ENCODE results near the gene NCS1. TPM values are rescaled to one million over a fixed set of nuclear protein-coding genes. Genes with fewer than 3 reads are reported as not detected.

The NCS1 gene
- total RNA-seq = 0.27 TPM

DNA sequence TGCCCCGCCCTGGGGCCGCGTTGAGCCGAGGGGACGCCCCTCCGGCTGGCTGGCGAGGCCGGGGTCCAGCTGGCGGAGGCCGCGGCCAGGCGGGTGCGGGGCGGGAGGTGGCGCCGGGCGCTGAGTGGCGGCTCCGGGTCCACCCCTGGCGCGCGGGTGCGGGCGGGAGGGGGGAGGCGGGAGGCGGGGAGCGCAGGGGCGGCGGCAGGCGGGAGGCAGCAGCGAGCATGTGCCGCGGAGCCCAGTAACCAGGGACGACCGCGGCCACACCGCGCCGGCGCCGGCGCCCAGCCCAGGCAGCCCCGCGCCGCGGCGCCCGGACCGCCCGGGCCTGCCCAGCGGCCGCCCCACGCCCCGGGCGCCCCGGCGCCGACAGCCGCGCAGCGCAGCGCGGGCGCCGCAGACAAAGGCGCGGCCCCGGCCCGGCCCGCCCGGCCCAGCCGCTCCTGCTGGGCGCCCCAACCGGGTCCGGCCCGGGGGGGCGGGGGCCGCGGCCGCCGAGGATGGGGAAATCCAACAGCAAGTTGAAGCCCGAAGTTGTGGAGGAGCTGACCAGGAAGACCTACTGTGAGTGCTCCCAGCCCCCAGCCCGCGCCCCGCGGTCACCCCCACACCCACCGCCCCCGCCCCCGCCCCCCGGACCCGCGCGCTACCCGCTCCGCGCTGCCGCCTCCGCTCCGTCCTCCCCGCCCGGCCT lies at the start of gene NCS1:
Gene NCS1, plus strand, starts transcription at position 244 of the 697 bp plus-strand sequence. Its CDS starts 260 bp downstream, at position 504.
- DNase-seq (ENCODE audit: low read depth in 2 of 3, low spot score in 2 of 3) = peak in 2 of 3 donors; percentile 37 to 48

DNA sequence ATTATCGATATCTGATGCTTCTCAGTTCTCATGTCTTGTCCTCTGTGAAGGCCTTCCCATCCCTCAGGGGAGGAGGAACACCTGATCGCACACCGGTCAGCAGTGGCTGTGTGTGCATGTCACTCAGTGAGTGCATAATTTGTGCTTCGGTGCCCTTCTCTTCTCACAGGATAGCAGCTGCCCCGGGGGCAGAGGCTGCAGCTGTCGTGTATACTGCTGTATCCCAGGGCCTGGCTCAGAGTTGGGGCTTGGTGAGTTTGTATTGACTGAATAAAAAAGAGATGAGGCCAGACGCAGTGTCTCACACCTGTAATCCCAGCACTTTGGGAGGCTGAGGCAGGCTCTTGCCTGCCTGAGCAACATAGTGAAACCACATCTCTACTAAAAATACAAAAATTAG lies 49.7 kb upstream of the NCS1 start:
- DNase-seq (ENCODE audit: low read depth in 2 of 3, low spot score in 2 of 3) = no peak

DNA sequence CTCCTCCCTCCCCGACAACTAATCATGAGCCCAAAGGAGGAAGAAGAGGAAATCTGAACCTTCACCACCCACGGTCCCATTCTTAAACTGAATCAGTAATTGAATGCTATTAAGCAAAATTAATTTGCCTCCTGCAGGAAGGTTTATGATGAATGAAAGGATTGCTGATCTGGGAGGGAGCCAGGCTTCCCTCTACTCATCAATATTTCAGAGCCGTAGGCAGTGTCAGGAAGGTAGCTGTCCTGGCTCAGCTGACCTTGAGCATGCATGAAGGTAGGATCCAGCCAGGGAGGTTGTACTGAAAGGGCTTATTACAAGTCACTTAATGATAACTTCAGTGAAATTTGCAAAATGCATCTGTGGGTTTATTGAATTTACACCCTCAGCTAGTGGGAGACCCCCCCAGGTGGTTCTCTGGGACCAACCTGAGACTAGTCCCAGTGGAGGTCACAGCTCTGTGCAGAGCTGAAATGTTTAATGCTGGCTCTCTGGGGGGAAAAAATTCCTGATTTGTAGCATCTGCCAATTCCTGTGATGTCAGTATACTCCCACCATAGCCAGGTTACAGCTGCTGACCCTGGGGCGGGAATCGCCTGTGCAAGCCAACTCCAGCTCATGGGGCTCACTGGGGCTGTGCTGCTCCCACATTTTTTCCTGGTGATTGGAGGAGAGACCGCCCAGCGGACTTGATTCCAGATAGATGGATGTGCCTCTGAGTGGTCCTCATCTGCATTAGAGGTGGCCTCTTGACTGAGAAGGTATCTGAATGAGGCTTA lies 47.9 kb upstream of the NCS1 start:
- no peak for DNase-seq (ENCODE audit: low read depth in 2 of 3, low spot score in 2 of 3)

DNA sequence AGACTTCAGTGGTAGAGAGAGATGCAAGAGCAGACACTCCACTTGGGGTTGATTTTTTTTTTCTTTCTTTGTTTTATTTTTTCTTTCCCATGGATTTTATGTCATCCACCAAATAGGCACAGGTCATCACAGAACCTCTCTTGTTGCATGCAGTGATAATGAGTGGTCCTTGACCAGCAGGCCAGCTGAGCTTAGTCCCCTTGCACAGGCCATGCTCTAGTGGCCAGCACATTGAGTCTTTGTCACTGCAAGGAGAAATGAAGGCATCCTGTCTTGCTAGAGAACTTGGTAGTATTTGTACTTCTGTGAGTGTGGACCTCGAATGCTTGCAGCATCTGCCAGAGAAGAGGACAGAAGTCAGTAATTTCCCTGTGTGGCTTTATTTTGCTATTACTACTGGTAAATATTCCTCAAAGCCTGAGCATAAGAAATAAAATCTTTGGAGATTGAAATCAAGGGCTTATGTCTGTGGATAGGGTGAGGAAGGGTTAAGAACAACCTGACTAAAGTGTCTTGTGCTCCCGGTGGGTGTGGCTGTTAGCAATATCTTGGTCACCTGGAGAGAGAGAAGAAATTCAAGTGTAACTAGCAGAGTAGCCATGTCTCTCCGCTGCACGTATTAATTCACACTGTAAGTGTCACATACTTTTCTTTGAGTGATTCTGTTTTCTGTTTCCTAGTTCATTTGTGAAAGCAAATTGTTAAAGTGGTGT lies 45.3 kb upstream of the NCS1 start:
- DNase-seq (ENCODE audit: low read depth in 2 of 3, low spot score in 2 of 3) = no peak

DNA sequence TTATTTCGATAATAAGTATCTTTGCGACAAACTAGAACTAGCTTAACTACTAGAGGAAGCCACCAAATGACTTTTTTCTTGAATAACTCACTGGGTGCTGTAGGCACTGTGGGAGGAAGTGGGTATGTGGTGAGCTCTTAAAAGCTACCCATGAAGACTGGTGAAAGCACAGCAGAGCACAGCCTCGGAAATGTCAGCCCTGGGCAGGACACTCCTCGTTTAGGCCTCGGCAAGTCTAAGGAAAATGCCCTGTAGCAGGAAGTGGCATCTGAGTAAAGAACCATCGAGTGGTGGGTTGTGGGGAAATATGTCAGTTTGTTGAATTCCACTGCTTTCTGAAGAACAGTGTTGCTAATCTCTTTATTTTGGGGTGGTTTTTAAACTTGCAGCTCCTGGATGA lies 44.0 kb upstream of the NCS1 start:
- peak; percentile 49 to 76 (median 58) for DNase-seq (ENCODE audit: low read depth in 2 of 3, low spot score in 2 of 3)

DNA sequence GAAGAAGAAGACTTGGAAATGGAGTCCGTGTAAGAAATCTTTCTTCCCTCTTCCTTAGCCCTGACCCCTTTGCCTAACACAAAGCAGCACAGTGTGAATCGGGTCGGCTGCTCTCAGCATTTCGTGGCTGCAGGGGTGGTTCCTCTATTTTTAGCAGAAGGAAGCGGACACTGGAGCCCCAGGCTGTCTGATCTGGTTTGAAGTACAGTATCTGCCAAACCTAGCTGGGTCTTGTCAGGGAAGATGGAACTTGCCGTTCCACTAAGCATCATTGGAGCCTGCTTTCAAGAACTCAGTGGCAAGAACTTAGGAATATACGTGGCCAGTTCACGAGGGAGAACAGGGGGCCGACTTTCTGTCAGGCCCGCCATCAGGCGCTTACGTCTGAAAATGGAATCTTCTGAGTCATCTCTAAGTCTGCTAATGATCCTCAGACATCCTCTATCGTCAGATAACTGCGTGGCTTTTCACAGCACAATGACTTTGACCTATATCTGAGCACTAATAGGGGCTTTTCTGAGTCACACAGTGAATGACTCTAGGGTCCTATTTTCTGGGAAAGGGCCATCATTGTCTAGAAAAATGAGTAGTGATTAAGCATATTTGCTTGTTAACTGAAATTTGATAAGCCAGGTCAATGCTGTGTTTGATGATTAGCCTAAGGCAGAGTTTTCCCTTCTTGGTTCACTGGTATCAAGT lies 43.3 kb upstream of the NCS1 start:
- DNase-seq (ENCODE audit: low read depth in 2 of 3, low spot score in 2 of 3) = peak; percentile 32 to 72 (median 63)

DNA sequence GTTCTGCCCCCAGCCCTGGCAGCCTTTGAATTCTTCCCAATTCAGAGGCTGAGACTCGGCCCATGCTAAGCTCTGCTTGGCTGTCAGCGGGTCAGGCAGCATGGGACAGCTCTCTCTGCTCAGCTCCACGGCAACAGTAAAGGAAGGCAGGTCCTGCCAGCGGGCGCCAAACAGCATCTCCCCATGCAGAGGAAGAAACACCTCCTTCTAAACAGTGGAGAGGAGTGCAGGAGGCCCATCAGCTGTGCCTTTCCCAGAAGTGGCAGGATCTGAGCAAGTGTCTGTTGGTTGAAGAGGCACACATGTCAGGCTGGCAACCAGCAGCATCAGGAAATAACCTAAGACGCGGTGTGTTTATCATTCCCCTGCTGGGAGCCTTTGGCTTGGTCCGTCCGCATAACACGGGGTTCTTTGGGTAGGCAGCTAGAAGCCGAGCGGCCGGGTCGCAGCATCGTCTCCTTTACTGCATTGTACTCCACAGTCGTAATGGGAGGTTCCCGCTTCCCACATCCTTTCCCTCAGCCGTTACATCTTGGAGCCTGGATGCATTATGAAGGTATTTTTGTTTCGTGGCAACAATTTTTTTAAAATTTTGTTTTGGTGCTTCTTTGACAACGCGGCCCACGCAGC lies 42.7 kb upstream of the NCS1 start:
- DNase-seq (ENCODE audit: low read depth in 2 of 3, low spot score in 2 of 3) = no peak

DNA sequence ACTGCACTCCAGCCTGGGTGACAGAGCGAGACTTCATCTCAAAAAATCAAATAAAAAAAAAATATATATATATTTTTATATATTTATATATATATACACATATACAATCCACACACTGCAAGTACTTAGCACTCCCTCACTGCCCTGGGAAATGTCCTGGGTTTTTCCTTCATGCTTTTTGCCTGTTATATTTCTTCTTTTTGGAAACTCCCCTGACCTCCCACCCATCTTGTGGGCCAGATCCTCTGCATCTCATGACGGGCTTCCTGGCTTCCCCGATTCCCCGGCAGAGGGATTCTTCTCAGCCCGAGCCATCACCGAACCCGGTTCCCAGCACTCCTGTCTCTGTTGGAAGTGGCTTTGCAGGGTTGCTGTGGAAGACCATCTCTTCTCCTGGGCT lies 39.5 kb upstream of the NCS1 start:
- no peak for DNase-seq (ENCODE audit: low read depth in 2 of 3, low spot score in 2 of 3)

DNA sequence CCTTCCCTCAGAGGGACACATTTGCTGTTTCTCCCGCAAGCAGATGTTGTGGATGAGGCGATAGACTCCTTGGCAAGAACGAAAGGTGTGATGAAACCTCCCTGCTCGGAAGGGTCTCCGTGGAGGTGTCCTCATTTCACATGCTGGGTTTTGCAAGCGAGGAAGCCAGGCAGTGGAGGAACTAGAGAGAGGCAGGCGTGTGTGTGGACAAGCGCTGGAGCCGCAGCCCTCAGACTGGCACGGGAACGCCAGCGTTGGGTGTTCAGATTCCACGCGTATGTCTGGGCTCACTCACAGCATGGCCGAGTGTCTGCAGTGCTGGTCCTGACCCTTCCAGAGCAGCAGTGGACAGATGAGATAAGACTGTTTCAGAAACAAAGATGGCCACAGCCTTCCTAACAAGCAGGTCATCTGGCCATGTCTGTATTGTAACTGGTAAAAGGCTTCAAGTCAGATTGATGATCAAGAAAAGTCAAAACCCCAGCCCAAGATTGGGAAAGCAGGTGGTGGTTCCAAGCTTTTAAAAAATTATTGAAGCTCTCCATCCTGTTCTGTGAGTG lies 35.0 kb upstream of the NCS1 start:
- DNase-seq (ENCODE audit: low read depth in 2 of 3, low spot score in 2 of 3) = no peak

DNA sequence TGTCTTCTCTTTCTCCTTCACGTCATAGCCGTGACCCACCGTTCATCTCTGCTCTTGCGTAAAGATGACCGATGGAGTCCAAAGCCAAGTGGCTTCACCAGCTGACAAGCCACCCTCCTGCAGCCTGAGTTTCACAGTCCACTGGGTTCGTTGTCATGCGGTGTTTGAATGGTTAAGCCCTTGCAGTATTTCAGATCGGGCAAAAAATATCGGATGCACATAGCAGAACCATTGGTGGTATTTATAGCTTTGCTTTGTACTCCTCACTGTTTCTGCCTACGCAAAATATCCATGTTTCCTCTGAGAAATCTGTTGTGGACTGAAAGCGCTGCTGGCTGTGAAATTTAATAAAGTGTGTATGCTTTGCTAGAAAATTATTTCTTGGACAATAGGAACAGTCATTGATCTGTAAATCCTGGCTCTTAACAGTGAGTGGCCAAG lies 34.5 kb upstream of the NCS1 start:
- DNase-seq (ENCODE audit: low read depth in 2 of 3, low spot score in 2 of 3) = no peak

DNA sequence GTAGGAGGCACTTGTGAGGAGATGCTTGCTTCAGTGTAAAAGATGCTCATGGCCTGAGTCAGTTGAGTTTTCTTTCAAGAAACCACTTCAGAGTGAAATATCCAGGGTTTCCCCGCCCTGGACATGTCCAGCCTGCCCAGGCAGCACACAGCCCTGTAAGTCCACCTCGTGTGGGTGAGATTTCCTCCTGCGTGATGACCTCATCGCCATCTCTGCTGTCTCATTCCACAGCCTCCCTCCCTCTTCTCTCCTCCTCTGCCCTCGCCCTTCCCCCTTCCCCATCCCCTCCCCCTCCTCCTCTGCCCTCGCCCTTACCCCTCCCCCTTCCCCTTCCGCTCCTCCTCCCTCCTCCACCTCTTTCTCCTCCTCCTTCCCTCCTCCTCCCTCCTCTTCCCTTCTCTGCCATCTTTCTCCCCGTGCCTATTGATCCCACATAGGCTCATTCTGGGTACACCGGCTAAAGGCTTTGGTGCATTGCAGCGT lies 34.0 kb upstream of the NCS1 start:
- DNase-seq (ENCODE audit: low read depth in 2 of 3, low spot score in 2 of 3) = no peak

DNA sequence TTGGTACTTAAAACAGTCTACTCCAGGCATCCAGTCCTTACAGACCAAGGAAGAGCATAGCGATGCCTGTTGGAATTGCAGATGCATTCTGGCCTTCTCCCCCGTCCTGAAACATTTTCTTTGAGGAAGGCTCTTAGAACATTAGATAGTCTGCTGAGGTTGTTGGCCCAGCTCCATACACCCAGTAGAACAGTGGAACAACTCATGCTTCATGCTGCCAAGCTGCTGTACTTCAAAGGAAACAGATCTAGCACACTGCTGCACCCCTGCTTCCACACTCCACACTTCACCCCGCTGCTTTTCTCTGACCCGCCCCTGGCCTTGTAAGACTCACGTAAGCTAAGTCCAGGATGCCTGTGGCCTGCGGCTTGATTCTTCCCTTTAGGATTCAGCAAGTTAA lies 33.4 kb upstream of the NCS1 start:
- no peak for DNase-seq (ENCODE audit: low read depth in 2 of 3, low spot score in 2 of 3)

DNA sequence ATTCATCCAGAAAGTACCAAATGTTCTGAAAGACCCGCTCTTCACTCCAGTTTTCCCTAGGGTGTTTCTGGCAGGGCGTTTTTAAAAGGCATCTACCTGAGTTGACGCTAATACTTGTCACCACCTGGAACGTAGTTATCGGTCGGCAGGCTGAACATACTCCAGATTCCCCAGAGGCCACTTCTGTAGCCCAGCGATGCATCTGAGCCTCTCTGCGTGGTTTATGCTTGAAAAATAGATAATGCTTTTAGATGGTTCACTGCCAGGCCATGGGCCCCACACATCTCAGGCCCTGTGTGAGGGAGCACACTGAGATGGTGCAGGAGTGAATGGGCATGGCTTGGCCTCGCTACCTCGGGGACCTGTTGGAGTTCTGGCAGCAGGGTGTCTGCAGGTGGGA lies 33.0 kb upstream of the NCS1 start:
- DNase-seq (ENCODE audit: low read depth in 2 of 3, low spot score in 2 of 3) = no peak

DNA sequence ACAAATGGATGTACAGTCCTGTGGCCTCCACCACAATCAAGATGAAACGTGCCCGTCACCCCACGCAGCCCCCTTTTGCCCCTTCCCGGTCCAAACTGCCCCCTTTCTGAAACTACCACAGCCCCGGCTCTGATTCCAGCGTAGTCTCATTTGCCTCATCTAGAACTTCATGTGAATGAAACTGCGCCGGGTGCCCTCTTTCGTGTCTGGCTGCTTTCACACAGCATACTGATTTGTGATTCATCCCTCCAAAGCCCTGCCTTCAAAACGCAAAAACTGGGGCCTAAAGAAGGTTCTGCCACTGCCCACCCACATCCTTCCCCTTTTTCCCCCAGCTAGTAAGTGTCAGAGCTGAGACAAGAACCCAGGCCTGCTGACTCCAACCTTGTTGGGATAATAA lies 31.5 kb upstream of the NCS1 start:
- peak in 2 of 3 donors; percentile 75 to 85 for DNase-seq (ENCODE audit: low read depth in 2 of 3, low spot score in 2 of 3)

DNA sequence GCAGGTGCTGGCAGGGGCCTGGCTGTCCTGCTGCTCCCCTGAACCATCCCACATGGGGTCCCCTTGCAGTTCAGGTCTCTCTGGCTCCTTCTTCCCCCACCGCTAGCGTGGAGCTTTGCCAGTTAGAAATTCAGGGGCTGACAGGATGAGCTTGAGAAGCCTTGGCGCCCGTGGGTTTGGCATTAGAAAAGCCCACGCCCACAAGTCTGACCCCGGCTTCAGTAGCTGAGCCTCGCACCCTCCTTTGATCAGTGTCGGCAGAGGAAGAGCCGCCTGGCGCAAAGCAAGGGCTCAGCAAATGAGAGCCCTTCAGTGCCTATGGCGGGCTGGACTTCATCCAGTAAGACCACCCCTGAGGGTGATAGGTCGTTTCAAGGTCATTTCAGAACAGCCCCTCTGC lies 30.1 kb upstream of the NCS1 start:
- DNase-seq (ENCODE audit: low read depth in 2 of 3, low spot score in 2 of 3) = no peak

DNA sequence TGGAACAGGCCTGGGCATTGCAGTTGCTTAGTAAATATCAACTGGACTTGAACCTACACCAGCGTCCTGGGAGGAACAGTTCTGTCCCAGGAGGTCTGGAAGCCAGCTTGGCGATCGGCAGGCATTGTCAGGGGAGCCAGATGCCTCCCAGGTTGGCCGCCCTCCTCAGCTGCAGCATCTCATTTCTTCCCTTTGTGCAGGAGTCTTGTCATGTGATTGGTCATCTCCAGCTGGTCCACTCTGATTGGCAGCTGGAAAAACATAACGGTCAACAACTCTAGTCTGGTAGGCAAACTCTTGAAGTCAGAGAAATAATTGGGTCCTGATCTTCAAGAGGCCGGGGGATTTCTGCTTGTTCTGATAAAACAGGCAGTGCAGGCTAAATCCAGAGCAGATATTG lies 29.6 kb upstream of the NCS1 start:
- no peak for DNase-seq (ENCODE audit: low read depth in 2 of 3, low spot score in 2 of 3)

DNA sequence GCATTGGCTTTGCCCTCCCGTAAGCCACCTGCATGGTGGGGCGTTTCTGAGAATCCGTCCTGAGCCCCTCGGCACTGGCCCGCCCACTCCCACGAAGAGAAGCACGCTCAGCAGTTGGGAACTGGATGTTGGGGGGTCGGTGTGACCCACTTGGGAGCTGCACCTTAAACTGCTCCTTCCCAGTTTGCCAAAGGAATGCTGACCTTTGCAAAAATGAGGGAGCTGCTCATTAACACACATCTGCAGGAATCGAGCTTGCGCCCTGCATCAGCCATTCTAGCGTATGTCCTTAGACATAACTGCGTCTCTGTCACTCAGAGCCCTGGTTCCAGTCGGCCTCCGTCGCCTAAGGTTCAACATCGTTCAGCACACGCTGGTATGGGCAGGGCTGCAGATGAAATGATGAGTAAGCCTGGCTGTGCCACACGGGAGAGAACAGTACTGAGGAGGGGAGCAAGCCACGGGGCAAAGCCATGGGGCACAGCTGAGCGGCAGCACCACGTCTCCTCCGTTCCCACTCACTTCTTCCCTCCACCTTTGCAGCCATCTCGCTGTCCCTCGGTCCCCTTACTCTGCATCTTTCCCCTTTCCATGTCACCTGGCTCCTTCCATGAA lies 28.8 kb upstream of the NCS1 start:
- DNase-seq (ENCODE audit: low read depth in 2 of 3, low spot score in 2 of 3) = no peak

DNA sequence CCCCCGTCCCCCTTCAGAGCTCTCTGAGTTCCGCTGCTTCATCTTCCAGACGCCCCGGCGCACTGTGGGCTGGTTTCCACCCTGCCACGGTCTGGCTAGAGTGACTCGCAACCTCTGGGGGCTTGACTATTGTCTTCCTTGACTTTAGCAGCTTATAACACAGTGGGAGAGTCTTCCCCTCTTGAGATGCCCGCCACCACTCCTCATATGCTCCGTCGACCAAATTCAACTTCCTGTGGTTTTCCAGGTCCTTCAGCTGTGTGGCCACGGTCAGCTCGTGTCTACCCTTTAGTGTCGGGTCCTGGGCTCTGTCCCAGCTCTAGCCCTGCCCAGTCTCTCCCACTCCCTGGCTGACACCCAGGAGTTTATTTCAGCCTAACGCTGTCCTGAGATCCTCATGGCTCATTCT lies 28.2 kb upstream of the NCS1 start:
- peak in 2 of 3 donors; percentile 24 to 53 for DNase-seq (ENCODE audit: low read depth in 2 of 3, low spot score in 2 of 3)

DNA sequence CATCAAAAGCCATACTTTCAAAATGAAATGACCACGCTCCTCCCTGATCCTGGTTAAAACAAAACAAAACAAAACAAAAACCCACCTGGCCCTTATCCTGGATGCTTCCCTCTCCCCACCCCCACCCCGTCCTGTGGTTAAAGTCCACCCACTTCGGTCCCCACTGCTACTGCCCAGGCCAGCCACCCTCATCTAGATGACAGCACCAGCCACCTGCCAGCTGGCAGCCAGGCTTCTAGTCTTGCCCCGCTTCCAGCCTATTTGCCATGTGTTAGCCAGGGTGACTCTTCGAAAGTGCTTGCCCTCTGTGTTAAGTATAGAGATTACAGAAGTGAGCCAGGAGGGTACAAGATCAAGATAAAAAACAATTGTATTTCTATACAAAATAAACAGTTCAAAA lies 27.5 kb upstream of the NCS1 start:
- DNase-seq (ENCODE audit: low read depth in 2 of 3, low spot score in 2 of 3) = no peak

DNA sequence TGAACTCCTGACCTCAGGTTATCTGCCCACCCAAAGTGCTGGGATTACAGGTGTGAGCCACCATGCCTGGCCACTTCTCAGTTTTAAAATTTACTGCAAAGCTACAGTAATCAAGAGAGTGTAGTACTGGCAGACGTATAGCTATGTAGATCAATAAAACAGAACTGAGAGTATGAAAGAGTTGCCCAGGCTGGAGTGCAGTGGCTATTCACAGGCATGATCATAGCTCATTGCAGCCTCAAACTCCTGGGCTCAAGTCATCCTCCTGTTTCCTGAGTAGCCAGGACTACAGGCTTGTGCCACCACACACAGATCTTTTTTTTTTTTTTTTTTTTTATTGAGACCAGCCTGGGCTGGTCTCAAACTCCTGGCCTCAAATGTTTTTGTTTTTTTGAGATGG lies 26.5 kb upstream of the NCS1 start:
- no peak for DNase-seq (ENCODE audit: low read depth in 2 of 3, low spot score in 2 of 3)

All from hematopoietic multipotent progenitor cell (in vitro differentiated cells).